ENCODE results near the gene SH3TC1.

The SH3TC1 gene

GRCh38 chr4:8185930-8186329, 13.2 kb upstream of the SH3TC1 start:
- H3K27ac ChIP-seq, result no peak overlapping the region
- TF ChIP-seq ZFX (IDR thresholded peaks at IDR 0.05) (no peak), CTCF (conservative IDR thresholded peaks at IDR 0.05) (no peak)

DNA sequence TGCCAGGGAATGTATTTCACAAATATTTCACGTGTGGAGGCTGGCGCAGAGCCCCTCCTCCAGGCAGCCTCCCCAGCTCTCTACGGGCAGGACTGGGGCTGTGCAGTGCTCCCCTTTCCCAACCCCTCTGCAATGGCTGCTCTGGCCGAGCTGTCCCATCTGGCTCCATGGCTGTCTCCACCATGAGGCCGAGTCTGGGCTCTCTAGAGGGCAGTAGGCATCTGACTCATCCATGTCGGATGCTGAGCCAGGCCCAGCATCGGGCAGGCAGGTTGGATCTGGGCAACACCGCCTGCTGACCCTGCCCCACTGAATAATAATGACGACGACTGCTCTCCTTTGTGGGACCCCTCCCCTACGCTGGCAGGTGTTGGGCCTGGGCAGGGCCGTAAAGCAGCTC, 11.0 kb upstream of the SH3TC1 start:
- no peak for TF ChIP-seq CTCF (conservative IDR thresholded peaks at IDR 0.05)
- TF ChIP-seq ZFX (IDR thresholded peaks at IDR 0.05), result no peak
- no peak overlapping the region for H3K27ac ChIP-seq

DNA sequence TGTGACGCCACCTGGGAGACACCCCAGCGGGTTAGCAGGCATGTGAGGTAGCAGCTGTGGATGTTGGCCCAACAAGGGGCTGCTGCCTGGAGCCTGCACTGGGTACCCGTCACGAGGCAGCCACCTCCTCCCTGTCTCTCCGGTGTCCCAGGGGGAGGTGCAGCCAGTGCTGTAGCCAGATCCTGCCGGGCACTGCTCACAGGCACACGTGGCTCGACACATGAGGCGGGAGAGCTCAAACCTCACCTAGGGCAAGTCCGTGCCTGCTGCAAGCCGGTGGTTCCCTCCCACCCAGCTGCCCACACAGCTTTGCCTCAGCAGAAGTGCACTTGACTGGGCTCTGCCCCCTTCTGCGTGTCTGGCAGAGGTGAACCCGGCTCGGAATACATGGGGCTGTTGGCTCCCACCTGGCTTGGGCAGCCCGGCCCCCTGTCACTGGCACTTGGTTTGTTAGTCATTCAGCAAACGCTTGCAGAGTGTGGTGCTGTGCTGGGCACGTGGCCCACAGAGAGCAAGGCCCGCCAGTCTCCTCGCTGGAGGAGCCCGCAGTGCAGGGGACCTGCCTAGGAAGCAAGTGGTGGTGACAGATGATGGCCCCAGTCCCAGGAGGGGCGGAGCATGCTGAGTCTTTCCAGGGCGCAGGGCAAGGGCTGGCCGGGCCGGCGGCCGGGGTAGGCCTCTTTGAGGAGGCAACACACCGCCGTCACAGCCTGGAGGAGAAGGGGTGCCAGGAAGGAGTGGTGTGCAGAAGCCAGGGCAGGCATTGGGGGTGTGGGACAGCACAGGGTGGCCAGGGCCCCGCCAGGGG, 10.1 kb upstream of the SH3TC1 start:
- H3K27ac ChIP-seq, result no peak overlapping the region
- TF ChIP-seq CTCF (conservative IDR thresholded peaks at IDR 0.05) (no peak), ZFX (IDR thresholded peaks at IDR 0.05) (no peak)

DNA sequence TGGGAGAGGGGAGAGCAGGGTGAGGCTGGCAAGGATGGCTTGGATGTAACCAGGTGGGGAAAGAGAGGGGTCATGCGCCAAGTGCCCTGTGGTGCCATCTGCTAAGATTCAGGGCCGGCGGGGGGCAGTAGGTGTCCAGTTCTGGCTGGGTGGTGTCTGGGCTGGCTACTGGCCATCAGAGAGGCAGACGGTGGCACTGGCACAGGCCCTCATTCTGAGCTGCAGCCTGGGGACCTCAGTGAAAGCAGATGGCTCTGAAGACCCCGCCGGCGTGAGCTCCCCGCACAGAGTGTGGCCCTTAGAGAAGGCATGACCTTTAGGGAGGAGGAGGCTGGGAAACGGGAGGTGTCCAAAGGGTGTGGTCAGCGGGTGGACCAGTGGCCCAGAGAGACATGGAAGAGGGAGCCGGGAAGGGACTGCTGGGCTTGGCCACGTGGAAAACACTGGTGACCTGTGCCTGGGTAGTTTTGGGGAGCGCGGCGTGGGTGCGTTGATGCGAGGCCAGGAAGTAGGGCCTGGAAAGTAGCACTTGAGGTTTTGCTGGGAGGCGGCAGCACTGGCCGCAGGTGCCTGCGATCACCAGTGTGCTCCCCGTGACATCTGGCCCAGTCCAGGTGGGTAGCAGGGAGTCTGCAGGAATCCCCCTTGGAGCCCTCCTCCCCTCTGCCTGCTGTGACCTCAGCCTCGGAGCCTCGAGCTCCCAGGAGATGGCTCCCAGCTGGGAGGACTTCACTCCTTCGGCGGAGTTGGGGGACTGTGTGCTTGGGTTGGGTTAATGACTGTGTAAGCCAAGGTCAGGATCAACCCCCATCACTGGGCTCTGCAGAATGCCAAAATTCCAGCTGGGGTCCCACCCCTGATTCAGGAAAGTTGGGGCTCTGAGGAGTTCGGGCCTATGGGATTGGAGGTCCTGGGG, 9.3 kb upstream of the SH3TC1 start:
- H3K27ac ChIP-seq, result no peak overlapping the region
- no peak for TF ChIP-seq CTCF (conservative IDR thresholded peaks at IDR 0.05)
- TF ChIP-seq ZFX (IDR thresholded peaks at IDR 0.05), result no peak

- TF ChIP-seq ZFX (IDR thresholded peaks at IDR 0.05) (no peak), CTCF (conservative IDR thresholded peaks at IDR 0.05) (no peak)
- no peak overlapping the region for H3K27ac ChIP-seq
Observed at GRCh38 chr4:8191136-8191747, 7.8 kb upstream of the SH3TC1 start.

GRCh38 chr4:8192748-8193738, 6.0 kb upstream of the SH3TC1 start:
- no peak overlapping the region for H3K27ac ChIP-seq
- TF ChIP-seq CTCF (conservative IDR thresholded peaks at IDR 0.05) (no peak), ZFX (IDR thresholded peaks at IDR 0.05) (no peak)

All from C4-2B (cell line).